GM19043 (cell line): Measurements from ENCODE around the gene PDE3A.

Source experiments
- ATAC-seq: cut with Tn5 transposase; IDR thresholded peaks from one replicate; pipeline ENCODE4 v1.9.1; 2021; ENCODE audit warnings: low read depth; ENCODE audit not compliant: unreplicated experiment

Gene PDE3A

GRCh38 chr12:20420557-20420956 lies 52.2 kb downstream of the PDE3A start:
- ATAC-seq, result no peak

- no peak for ATAC-seq
Measured at GRCh38 chr12:20421421-20421820, 53.1 kb downstream of the PDE3A start.

GRCh38 chr12:20423557-20423956 lies 55.2 kb downstream of the PDE3A start:
- no peak for ATAC-seq

DNA sequence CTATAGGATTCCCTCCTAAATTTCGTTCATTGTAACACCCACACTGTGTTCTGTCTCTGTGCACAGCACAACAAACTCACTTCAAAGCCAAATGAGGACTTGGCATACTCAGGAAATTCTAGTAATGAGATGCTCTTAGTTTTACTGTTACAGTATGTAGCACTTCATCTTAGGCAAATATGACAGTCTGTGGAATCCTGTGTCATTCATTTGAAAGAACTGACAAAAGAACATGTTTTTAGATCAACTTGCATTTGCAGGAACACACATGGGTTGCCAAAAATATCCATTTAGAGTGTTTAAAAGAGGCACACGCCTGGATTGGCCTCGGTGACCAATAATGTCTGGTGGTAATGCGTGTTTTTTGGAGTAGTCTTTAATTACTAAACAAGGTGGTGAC lies 56.5 kb downstream of the PDE3A start:
- no peak for ATAC-seq

DNA sequence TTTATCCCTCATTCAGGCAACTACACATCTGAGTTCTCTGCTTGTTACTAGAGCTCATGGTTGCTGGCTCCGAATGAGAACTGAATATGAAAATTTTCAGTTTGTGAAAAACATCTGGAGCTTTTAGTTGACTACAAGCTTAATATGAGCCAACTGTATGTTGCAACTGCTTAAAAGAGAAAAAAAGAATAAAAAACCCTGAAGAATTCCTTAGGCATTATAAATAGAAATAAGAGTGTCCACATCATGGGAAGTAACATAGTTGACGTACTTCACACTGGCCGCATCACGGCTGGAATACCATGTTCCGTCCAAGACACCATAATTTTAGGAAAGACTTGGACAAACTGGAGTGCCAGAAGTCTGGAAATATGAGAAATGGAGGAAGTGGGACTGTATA lies 57.9 kb downstream of the PDE3A start:
- ATAC-seq, result no peak

DNA sequence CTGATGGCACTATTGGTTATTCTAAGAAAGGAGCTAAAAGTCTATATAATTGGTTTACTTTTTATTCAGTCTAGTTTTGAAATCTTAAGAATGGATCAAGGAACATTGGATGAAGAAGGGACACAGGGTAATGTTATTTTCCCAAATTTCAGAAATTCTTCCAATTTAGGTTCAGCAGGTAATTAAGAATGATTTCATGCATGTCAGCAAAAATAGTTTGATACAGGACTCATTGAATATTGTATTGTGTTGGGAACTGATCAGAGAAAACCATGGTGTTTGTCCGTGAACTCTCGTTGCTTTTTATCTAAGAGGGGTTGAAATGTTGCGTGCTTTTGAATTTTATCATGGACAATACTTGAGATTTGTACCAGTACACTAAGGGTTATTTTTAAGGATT lies 58.6 kb downstream of the PDE3A start:
- no peak for ATAC-seq

DNA sequence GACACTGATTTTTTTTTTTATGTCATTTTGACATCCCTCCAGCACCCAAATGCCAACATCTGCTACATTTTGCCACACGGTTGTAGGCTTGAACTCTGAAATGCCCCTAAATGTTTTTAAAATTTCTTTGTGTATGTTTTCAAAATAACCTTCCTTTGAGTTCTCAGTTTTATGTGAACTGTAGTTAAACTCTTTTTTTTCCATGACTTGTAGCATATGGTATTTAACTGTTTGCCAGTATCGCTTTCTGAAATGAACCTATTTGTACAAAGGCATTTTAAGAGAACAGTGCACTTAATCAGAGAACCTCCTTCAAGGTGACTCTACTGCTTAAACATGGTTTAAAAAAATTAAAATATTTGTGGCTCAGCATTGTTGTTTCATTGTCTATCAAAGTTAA lies 61.5 kb downstream of the PDE3A start:
- no peak for ATAC-seq

DNA sequence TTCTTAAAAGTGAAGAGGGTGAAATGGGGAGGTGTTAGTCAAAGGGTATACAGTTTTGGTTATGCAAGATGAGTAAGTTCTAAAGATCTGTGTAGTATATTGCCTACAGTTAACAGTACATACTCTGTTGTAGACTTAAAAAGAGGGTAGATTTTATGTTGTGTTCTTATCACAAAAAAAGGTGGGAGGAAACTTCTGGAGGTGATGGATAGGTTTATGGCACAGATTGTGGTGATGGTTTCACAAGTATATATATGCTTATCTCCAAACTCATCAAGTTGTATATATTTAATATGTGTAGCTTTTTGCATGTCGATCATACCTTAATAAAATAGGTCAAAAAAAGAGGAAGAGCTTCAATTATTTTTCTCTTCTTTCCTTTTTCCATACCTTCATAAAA lies 64.0 kb downstream of the PDE3A start:
- ATAC-seq, result no peak

GRCh38 chr12:20434996-20435395 lies 66.7 kb downstream of the PDE3A start:
- no peak for ATAC-seq

GRCh38 chr12:20436316-20436715 lies 68.0 kb downstream of the PDE3A start:
- ATAC-seq, result no peak

DNA sequence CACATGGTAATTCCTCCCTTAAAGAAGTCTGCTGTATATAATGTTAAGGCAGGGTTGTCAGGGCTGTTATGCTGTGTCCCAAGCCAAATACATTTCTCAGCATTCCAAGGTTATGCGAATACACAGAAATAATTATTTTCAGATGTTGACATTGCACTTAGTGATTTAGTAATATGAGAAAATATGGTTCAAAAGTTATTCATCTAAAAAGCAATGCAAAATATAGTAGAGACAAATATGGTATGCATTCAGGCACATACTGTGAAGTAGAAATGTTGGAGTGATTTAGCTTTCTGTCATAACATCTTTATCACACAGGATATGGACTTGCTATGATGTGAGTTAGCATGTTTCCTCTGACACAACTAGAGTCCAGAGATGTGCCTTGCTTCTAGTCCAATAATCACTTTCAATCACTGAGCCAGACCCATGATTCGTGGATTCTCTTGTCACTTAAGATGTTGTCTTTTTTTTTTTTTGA lies 70.0 kb downstream of the PDE3A start:
- ATAC-seq, result no peak

- ATAC-seq, result no peak
Measured at GRCh38 chr12:20439626-20440025, 71.3 kb downstream of the PDE3A start.

- ATAC-seq, result no peak
Measured at GRCh38 chr12:20440408-20440807, 72.1 kb downstream of the PDE3A start.

GRCh38 chr12:20442322-20442721 lies 74.0 kb downstream of the PDE3A start:
- ATAC-seq, result no peak

- ATAC-seq, result no peak
Measured at GRCh38 chr12:20443255-20443654, 74.9 kb downstream of the PDE3A start.

DNA sequence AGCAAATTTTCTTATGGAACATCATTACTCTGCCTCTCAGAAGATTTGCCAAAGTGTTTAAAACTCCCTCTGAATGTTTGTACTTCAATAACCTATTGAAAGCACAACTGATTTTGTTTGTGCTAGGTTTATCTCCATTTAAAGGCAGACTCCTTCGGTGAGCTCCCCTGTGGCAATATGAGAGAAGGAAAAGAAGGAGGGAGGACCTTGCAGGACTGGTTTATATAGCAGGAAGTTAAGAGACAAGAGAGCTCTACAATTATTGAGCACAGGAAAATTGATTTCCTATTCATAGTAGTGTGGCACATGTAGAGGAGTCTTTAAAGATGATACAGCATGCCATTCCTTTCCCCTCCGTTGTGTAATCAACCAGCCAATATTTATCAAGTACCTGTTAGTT lies 75.5 kb downstream of the PDE3A start:
- ATAC-seq, result no peak

GRCh38 chr12:20444595-20445170 lies 76.3 kb downstream of the PDE3A start:
- ATAC-seq, result no peak

GRCh38 chr12:20445687-20446086 lies 77.3 kb downstream of the PDE3A start:
- ATAC-seq, result no peak

GRCh38 chr12:20446836-20447235 lies 78.5 kb downstream of the PDE3A start:
- ATAC-seq, result no peak

- ATAC-seq, result no peak
Measured at GRCh38 chr12:20448781-20449180, 80.4 kb downstream of the PDE3A start.

DNA sequence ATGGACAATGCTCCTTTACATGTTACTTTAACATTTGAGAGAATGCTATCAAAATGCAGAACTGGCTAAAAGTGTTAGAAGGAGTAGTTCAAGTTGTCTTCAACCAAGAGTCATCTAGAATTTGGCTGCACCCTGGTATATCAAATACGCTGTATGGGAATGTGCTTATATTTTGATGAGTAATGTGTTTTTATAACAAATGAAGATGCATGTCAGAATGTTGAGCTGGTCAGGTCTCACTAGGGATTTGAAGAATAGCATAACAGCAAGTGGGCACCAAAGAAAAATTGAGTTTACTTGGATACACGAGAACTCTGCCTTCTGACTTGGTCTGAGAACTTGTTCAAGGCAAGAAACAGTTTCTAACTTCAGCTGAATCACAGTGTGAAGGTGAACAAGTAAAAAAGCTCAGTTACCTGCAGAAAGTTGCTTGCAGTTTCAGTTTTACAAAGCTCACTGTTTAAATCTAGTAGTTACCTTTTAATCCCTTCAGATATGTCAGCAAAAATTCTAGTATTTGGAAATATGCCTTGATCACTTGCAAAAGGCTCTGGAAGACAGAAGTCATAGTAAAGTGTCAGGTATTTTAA lies 82.3 kb downstream of the PDE3A start:
- ATAC-seq, result no peak

GRCh38 chr12:20451761-20452160 lies 83.4 kb downstream of the PDE3A start:
- ATAC-seq, result no peak
